Pancreas (tissue), 10 donors: ENCODE results near the gene EIF4A3. TPM values are rescaled to one million over a fixed set of nuclear protein-coding genes. Genes with fewer than 3 reads are reported as not detected.

Experiments
- ATAC-seq, 4 donors: fragments of 200-7000 bp; cut with Tn5 transposase; one replicate each; pipeline versions ENCODE4 v1.8.0 to v1.9.1; 2020; ENCODE audit warnings: mild to moderate bottlenecking in 4 of 4, moderate library complexity in 4 of 4
- DNase-seq, 6 donors: peaks; one replicate each; pipeline ENCODE4 v3.0.0-alpha.2; 2020
- FAIRE-seq: peaks from 2 replicates; lab custom pipeline; 2012; peaks lifted over from hg19 to GRCh38; lab: Jason Lieb, UNC
- H3K27ac ChIP-seq, 4 donors: fragments of 200-600 bp; sonication (generic); 1 replicate in 3 of 4; 2 replicates in 1 of 4; pipeline versions ENCODE4 v1.5.0 to v1.8.0; 2020
- H3K27me3 ChIP-seq, 4 donors: fragments of 200-600 bp; one replicate each; pipeline ENCODE4 v1.8.0; 2021
- H3K36me3 ChIP-seq, 3 donors: fragments of 200-600 bp; sonication (generic) in 1 of 3; one replicate each; pipeline versions ENCODE4 v1.5.0 to v1.8.0; 2020 to 2021
- H3K4me1 ChIP-seq, 3 donors: fragments of 200-600 bp; one replicate each; pipeline ENCODE4 v1.8.0; 2021
- H3K4me3 ChIP-seq, 4 donors: fragments of 200-600 bp; sonication (generic) in 2 of 4; one replicate each; pipeline versions ENCODE4 v1.5.0 to v1.8.0; 2020 to 2021
- H3K9me3 ChIP-seq, 4 donors: fragments of 200-600 bp; one replicate each; pipeline ENCODE4 v1.8.0; 2021
- CTCF ChIP-seq, 4 donors: fragments of 200-600 bp; sonication (generic) in 3 of 4; IDR thresholded peaks; one replicate each; pipeline versions ENCODE4 v1.5.0 to v1.8.0; 2021; ENCODE audit warnings: antibody characterized with exemption in 4 of 4
- WGBS, 2 donors: extraction: QIAGEN DNeasy Blood & Tissue Kit; methylation state at CpG; one replicate each; pipeline ENCODE4 v1.1.7; 2013; 5-methylcytosine and 5-hydroxymethylcytosine counted together
- intact Hi-C, 3 donors: fragments of 100-400 bp; cut with DNase I; formaldehyde crosslinking; loops; one replicate each; pipeline versions ENCODE4 v1.11.1 to v1.14.2; 2022
- polyA plus RNA-seq, 2 donors: library from polyadenylated mRNA; stranded (reverse); fragments of 200-250 nt; gene quantifications; one replicate each; pipeline ENCODE4 v1.2.3, GENCODE V29; 2013
- total RNA-seq, 6 donors: library from RNA; stranded (reverse); fragmentation: NEBNext Ultra II Directional in 4 of 6; extraction: Animal tissue kit (Norgen Biotek cat#: 25700) in 4 of 6; gene quantifications; one replicate each; pipeline versions ENCODE4 v1.2.1 to v1.2.4, GENCODE V29; 2021 to 2023
- donor health status: healthy with polysubstance abuse.
- donor health status: DM: no; HTN: no; CAD: no; lungs with moderate emphysema.
- donor health status: DM: no; HTN: no; CAD: no.
- donor health status: control.
- donor health status: control.
- donor health status: Bipolar disorder and iron deficiency.
- donor health status: DM: yes; HTN: yes; CAD: no.
- donor health status: DM: no; HTN: no; CAD: no.
- donor health status: DM: no; HTN: no; CAD: no.
- donor health status: DM: yes; HTN: yes; CAD: no.

EIF4A3 gene
- total and polyA plus RNA-seq, 8 donors: 16.2 to 37.2 (median 30.2) TPM

- Histone ChIP-seq H3K27ac (no peak overlapping the region), H3K36me3 (peaks cover 4 to 59% (median 41%) of the 10 kb centered on the region in 3 donors), H3K27me3 (no peaks in the 10 kb centered on the region), H3K4me1 (peaks cover 0 to 17% (median 0%) of the 10 kb centered on the region in 3 donors), H3K9me3 (no peaks in the 10 kb centered on the region), H3K4me3 (no peak overlapping the region)
- FAIRE-seq (no peak), DNase-seq (no peak), ATAC-seq (no peak)
- no peak for TF ChIP-seq CTCF (IDR thresholded peaks at IDR 0.05)
- intact Hi-C loops: no loop called here
- 92 to 96% methylated on average over 6 of the region's 6 CpGs for WGBS, 2 donors
Observed at GRCh38 chr17:80142929-80143328, 4.0 kb downstream of the EIF4A3 start.

- H3K4me3 ChIP-seq: no peak overlapping the region
- FAIRE-seq (no peak), ATAC-seq (no peak), DNase-seq (no peak)
- peaks cover 4 to 72% (median 52%) of the 10 kb centered on the region in 3 donors for H3K36me3 ChIP-seq
- H3K27me3 ChIP-seq: no peaks in the 10 kb centered on the region
- H3K9me3 ChIP-seq: no peaks in the 10 kb centered on the region
- WGBS, 2 donors: 92 to 95% methylated on average over 7 of the region's 7 CpGs
- peaks cover 0 to 17% (median 0%) of the 10 kb centered on the region in 3 donors for H3K4me1 ChIP-seq
- no peak overlapping the region for H3K27ac ChIP-seq
- intact Hi-C loops: no loop called here
- no peak for TF ChIP-seq CTCF (IDR thresholded peaks at IDR 0.05)
Observed at GRCh38 chr17:80141463-80142165, 5.3 kb downstream of the EIF4A3 start.

GRCh38 chr17:80138856-80139426 is 8.0 kb downstream of the EIF4A3 start:
- Histone ChIP-seq H3K27ac (no peak overlapping the region), H3K4me3 (no peak overlapping the region), H3K9me3 (no peaks in the 10 kb centered on the region), H3K4me1 (no peaks in the 10 kb centered on the region), H3K36me3 (peaks cover 7 to 97% (median 76%) of the 10 kb centered on the region in 3 donors), H3K27me3 (no peaks in the 10 kb centered on the region)
- FAIRE-seq (no peak), DNase-seq (no peak), ATAC-seq (no peak)
- no peak for TF ChIP-seq CTCF (IDR thresholded peaks at IDR 0.05)
- intact Hi-C loops: no loop called here
- 90 to 92% methylated on average over 18 of the region's 18 CpGs for WGBS, 2 donors

- Histone ChIP-seq H3K36me3 (peaks cover 4 to 80% (median 68%) of the 10 kb centered on the region in 3 donors), H3K4me3 (no peak overlapping the region), H3K4me1 (no peaks in the 10 kb centered on the region), H3K27me3 (no peaks in the 10 kb centered on the region), H3K9me3 (no peaks in the 10 kb centered on the region), H3K27ac (no peak overlapping the region)
- FAIRE-seq (no peak), DNase-seq (no peak), ATAC-seq (no peak)
- no peak for TF ChIP-seq CTCF (IDR thresholded peaks at IDR 0.05)
- WGBS, 2 donors: 92 to 95% methylated on average over 9 of the region's 9 CpGs
- intact Hi-C loops: no loop called here
Observed at GRCh38 chr17:80137131-80137530, 9.8 kb downstream of the EIF4A3 start.

GRCh38 chr17:80133626-80133970 is 13.3 kb downstream of the EIF4A3 start:
- H3K27me3 ChIP-seq: no peaks in the 10 kb centered on the region
- WGBS, 2 donors: 94 to 97% methylated on average over 6 of the region's 6 CpGs
- H3K4me3 ChIP-seq: no peak overlapping the region
- H3K4me1 ChIP-seq: peaks cover 7 to 12% (median 11%) of the 10 kb centered on the region in 3 donors
- no peak overlapping the region for H3K27ac ChIP-seq
- DNase-seq: no peak
- intact Hi-C loops: no loop called here
- TF ChIP-seq CTCF (IDR thresholded peaks at IDR 0.05): no peak
- H3K36me3 ChIP-seq: peaks cover 4 to 48% (median 45%) of the 10 kb centered on the region in 3 donors
- no peaks in the 10 kb centered on the region for H3K9me3 ChIP-seq
- ATAC-seq: peak in 1 of 4 donors; percentile 6
- FAIRE-seq: no peak
